ENCODE data around the gene BOD1L1. TPM values are rescaled to one million over a fixed set of nuclear protein-coding genes. Genes with fewer than 3 reads are reported as not detected.

The BOD1L1 gene
- polyA plus RNA-seq, 1 donor from 2014 or later: 43.3 TPM

- Histone ChIP-seq H3F3A (ENCODE audit: insufficient read depth, low read length, poor library complexity, severe bottlenecking) (no peaks in the 10 kb centered on the region), H3K9ac (ENCODE audit: low read length) (no peak overlapping the region), H2AFZ (ENCODE audit: low read depth, low read length) (no peak overlapping the region), H3K9me2 (ENCODE audit: insufficient read depth, low read length) (no peaks in the 10 kb centered on the region), H3K36me3 (ENCODE audit: insufficient read depth, low read length) (peaks cover 10% of the 10 kb centered on the region), H3K27me3 (ENCODE audit: insufficient read depth, low read depth, low read length) (no peaks in the 10 kb centered on the region), H3K4me2 (ENCODE audit: low read length) (no peak overlapping the region), H4K20me1 (ENCODE audit: insufficient read depth) (no peaks in the 10 kb centered on the region), H3K79me2 (replicated peaks; ENCODE audit: insufficient read depth, low read length) (no peaks in the 10 kb centered on the region), H3K4me3 (ENCODE audit: low read length) (no peak overlapping the region), H3K9me3 (ENCODE audit: low read length) (no peaks in the 10 kb centered on the region), H3K27ac (ENCODE audit: low read length) (no peak overlapping the region)
- TF ChIP-seq TAF1 (IDR thresholded peaks at IDR 0.05; ENCODE audit: low read depth) (no peak), CTCF (IDR thresholded peaks at IDR 0.05; ENCODE audit: poor library complexity, severe bottlenecking) (no peak), EZH2 (IDR thresholded peaks at IDR 0.05; ENCODE audit: borderline replicate concordance, insufficient read depth, low read length, poor library complexity, severe bottlenecking) (no peak), MXI1 (conservative IDR thresholded peaks at IDR 0.05; ENCODE audit: poor library complexity, severe bottlenecking) (no peak), RAD21 (conservative IDR thresholded peaks at IDR 0.05) (no peak), POLR2AphosphoS5 (IDR thresholded peaks at IDR 0.05) (no peak), SMC3 (conservative IDR thresholded peaks at IDR 0.05; ENCODE audit: poor library complexity) (no peak), EP300 (conservative IDR thresholded peaks at IDR 0.05; ENCODE audit: poor library complexity, severe bottlenecking) (no peak), REST (IDR thresholded peaks at IDR 0.05; ENCODE audit: borderline replicate concordance) (no peak)
These were observed 43.0 kb downstream of the BOD1L1 start for GRCh38 chr4:13584481-13584880.

- Histone ChIP-seq H3F3A (ENCODE audit: insufficient read depth, low read length, poor library complexity, severe bottlenecking) (no peaks in the 10 kb centered on the region), H4K20me1 (ENCODE audit: insufficient read depth) (no peaks in the 10 kb centered on the region), H3K9me2 (ENCODE audit: insufficient read depth, low read length) (no peaks in the 10 kb centered on the region), H3K36me3 (ENCODE audit: insufficient read depth, low read length) (peaks cover 5% of the 10 kb centered on the region), H3K4me2 (ENCODE audit: low read length) (no peak overlapping the region), H3K9ac (ENCODE audit: low read length) (no peak overlapping the region), H3K27ac (ENCODE audit: low read length) (no peak overlapping the region), H3K79me2 (replicated peaks; ENCODE audit: insufficient read depth, low read length) (no peaks in the 10 kb centered on the region), H3K27me3 (ENCODE audit: insufficient read depth, low read depth, low read length) (no peaks in the 10 kb centered on the region), H3K4me3 (ENCODE audit: low read length) (no peak overlapping the region), H2AFZ (ENCODE audit: low read depth, low read length) (no peak overlapping the region), H3K9me3 (ENCODE audit: low read length) (no peaks in the 10 kb centered on the region)
- TF ChIP-seq SMC3 (conservative IDR thresholded peaks at IDR 0.05; ENCODE audit: poor library complexity): no peak
- TF ChIP-seq REST (IDR thresholded peaks at IDR 0.05; ENCODE audit: borderline replicate concordance): no peak
- TF ChIP-seq RAD21 (conservative IDR thresholded peaks at IDR 0.05): no peak
- no peak for TF ChIP-seq CTCF (IDR thresholded peaks at IDR 0.05; ENCODE audit: poor library complexity, severe bottlenecking)
- no peak for TF ChIP-seq EZH2 (IDR thresholded peaks at IDR 0.05; ENCODE audit: borderline replicate concordance, insufficient read depth, low read length, poor library complexity, severe bottlenecking)
- no peak for TF ChIP-seq POLR2AphosphoS5 (IDR thresholded peaks at IDR 0.05)
- no peak for TF ChIP-seq EP300 (conservative IDR thresholded peaks at IDR 0.05; ENCODE audit: poor library complexity, severe bottlenecking)
- TF ChIP-seq MXI1 (conservative IDR thresholded peaks at IDR 0.05; ENCODE audit: poor library complexity, severe bottlenecking): no peak
- TF ChIP-seq TAF1 (IDR thresholded peaks at IDR 0.05; ENCODE audit: low read depth): no peak
These were observed 47.5 kb downstream of the BOD1L1 start for GRCh38 chr4:13580036-13580435.

Measured in neural cell (in vitro differentiated cells).